AG08395 (cell line): ENCODE results near the gene FASLG.
"Not testable (repeated sequence)": the region's sequence is repeated elsewhere in the genome, so short reads cannot be mapped to it uniquely, and the experiment has no call there.

Experiments
- DNase-seq: peaks from one replicate; pipeline ENCODE4 v3.0.0; 2012; ENCODE audit warnings: mixed read lengths, low spot score

The FASLG gene, protein sequence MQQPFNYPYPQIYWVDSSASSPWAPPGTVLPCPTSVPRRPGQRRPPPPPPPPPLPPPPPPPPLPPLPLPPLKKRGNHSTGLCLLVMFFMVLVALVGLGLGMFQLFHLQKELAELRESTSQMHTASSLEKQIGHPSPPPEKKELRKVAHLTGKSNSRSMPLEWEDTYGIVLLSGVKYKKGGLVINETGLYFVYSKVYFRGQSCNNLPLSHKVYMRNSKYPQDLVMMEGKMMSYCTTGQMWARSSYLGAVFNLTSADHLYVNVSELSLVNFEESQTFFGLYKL

DNA sequence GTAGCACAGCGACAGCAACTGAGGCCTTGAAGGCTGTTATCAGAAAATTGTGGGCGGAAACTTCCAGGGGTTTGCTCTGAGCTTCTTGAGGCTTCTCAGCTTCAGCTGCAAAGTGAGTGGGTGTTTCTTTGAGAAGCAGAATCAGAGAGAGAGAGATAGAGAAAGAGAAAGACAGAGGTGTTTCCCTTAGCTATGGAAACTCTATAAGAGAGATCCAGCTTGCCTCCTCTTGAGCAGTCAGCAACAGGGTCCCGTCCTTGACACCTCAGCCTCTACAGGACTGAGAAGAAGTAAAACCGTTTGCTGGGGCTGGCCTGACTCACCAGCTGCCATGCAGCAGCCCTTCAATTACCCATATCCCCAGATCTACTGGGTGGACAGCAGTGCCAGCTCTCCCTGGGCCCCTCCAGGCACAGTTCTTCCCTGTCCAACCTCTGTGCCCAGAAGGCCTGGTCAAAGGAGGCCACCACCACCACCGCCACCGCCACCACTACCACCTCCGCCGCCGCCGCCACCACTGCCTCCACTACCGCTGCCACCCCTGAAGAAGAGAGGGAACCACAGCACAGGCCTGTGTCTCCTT lies at the start of gene FASLG:
FASLG (plus strand) TSS at position 233 of the 583 bp plus-strand sequence; CDS start at position 332, 99 bp downstream.
- DNase-seq: no peak

DNA sequence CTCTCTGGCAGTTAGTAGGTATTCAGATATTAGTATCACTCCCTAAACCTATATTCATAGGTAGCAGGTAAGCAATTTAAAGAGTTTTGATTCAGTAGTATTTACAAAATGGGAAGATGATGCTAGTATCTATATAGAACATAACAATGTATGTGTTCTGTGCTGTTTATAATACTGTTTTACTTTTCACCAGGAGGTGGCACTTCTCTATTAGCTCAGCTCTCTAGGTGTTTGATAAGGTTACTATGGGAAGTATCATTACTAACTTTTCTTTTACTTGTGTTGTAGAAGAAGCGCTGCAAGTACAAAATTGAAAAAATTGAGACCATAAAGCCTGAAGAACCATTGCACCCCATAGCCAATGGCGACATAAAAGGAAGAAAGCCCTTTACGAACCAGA lies 49.4 kb upstream of the FASLG start:
- DNase-seq: no peak

DNA sequence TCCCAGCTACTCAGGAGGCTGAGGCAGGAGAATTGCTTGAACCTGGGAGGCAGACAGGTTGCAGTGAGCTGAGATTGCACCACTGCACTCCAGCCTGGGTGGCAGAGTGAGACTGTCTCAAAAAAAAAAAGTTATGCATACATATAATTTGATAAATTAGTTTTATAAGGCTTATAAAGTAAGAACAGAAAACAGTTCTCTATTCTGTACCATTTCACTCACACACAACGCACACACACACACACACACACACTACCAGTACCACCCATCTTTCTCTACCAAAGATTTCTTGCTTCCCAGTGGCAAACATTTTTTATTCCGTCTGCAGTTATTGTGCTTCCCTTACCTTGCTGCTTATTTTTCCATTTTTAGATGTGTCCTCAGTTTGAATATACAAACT lies 46.4 kb upstream of the FASLG start:
- no peak for DNase-seq

DNA sequence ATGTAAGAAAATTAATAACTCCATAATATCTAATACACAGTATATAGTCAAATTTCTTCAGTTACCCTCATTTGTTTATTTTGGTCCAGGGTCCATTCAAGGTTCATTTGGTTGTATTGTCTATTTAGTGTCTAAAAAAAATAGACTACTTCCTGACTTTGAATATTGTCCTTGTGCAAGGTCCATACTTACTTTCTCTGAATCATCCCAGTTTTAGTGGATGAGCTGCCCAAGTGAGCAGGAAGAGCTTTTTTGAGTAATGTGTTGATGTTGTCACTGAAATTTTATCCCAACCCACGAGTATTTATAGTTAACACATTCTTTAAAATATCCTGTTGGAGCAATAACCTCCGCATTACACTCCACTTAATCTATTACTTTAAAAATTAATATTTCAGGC lies 45.6 kb upstream of the FASLG start:
- no peak for DNase-seq

DNA sequence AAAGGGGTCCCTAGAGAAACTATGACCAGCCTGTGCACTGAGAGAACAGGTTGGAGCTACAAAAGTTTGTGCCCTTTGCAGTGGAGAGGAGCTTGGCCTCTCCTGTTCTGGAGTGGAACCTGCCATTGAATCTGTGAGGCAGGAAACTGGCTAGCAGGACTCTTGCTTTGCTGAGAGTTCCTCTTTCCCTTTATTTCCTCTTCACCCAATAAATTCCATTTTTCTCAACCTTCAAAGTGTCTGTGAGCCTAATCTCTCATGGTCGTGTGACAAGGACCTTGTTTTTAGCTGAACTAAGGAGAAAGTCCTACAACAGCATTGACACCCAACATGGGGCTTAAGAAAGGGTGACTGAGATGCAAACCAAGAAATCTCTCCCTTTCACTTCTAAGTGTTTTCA lies 42.7 kb upstream of the FASLG start:
- no peak for DNase-seq

DNA sequence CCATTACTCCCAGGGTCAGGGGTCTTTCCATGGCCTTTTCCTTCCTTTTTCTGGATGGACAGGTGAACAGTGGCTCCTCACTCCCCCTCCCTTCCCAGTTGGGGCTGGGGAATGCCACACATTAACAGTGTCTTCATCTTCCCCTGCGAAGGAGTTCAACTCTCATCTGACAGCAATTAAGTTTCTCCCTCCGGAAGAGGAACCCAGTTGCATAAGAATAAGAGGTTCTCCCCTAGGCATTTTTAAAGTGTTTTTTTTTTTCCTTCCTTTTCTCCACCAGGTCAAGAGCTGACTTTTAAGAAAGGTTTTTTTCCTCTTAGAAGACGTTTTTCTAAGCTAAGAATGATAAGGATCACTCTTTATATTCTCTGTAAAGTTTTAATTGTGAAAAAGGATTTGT lies 42.3 kb upstream of the FASLG start:
- DNase-seq: no peak

DNA sequence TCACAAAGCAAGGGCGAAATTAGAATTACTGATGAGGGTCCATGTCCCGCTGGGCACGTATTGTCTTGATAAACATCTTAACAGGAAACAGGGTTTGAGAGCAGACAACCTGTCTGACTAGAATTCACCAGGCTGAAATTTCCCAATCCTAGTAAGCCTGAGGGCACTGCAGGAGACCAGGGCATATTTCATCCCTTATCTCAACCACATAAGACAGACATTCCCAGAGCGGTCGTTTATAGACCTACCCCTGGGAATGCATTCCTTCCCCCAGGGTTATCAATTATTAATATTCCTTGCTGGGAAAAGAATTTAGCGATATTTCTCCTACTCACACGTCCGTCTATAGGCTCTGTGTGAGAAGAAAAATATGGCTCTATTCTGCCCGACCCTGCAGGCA lies 38.3 kb upstream of the FASLG start:
- not testable (repeated sequence) for DNase-seq

DNA sequence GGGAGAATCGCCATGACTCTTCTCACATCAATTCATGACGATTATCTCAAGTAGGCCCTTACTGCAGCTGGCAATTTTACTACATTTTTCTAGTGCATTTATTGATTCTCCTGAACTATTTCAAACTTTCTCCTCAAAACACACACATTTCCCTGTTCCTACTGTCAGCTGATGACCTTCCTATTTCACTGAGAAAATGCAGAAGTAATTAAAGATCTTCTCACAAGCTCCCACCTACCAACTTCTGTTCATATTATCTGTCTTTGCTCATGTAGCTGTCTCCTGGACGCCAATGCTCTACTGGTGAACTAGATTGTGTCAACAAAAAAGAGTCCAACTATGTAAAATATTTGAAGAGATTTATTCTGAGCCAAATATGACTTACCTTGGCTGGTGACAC lies 36.4 kb upstream of the FASLG start:
- no peak for DNase-seq

DNA sequence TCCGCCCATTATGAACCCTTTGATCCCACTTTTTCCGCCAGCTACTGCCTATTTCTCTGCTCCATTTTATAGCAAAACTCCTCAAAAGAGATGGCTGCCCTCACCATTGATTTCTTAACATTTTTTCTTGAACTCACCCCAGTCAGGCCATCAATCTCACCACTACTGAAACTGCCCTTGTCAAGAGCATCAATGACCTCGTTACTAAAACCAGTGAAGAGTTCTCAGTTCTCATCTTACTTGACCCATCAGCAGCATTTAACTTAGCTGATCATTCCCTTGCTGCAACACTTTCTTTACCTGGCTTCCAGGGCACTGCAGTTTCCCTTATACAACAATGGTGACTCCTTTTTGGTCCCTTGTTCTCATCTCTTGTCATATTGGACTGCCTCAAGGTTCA lies 35.2 kb upstream of the FASLG start:
- no peak for DNase-seq

DNA sequence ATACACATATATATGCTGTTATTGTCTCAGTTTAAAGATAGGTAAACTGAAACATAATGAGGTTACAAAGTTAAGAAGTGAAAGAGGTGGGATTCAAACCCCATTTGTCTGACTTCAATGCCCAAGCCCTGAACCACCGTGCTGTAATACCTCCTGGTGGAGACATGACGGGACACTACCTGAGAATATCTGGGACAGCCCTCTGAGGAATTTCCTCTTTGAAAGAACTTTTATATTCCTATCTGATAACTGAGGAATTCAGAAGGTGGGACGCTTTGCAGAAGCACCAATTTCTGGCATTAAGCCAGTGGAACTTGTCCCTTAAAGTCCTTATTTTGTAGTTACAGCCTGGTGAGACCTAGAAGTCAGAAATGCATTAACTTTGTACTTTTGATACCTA lies 32.1 kb upstream of the FASLG start:
- no peak for DNase-seq

DNA sequence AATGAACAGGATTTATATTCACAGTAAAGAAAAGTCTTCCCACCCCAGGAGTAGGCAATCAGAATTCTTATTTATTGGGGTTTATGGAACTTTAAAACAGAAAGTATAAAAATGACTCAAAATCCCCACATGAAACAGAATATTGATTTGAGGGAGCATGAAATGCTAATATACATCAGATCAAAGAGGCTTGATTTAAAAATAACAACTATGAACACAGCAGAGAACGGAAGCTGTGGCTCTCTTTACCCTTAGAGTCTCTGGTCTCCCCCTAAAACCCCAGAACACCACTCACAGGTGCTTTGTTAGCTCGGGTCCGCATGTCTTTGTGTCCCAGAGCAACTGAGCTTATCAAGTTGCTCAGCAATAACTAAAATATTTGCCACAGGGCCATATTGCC lies 31.2 kb upstream of the FASLG start:
- no peak for DNase-seq

DNA sequence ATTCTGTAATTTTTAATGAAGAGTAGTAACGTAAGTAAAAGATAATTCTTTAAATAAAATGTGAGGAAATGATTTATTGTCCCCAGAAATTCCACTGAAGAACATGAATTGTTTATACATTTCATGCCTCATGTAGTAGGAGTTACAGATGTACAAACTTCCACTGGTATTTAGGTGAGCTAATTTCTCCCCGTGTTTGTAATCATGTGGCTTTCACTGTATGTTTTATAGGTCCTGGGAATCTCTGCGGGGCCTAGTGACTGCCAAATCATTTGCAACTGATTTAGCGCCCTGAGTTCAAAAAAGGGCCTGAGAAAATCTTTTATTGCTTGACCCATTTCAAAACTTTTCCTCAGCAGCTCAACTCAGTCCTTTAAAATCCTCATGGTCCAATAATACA lies 30.5 kb upstream of the FASLG start:
- DNase-seq: no peak

DNA sequence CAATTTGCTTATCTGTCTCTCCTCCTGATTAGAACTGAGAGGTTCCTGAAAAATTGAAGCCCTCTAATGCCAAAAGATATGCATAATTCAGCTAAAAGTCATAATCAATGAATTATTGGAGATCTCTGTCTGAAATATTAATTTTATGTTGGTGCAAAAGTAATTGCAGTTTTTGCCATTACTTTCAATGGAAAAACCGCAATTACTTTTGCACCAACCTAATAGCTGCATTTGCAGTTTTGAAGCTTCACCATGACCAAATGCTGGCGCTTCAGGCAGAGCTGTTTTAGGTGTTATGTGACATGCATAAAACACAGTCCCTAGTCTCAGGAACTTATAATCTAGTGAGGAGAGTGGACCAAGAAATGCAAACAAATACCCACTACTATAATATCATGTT lies 29.7 kb upstream of the FASLG start:
- DNase-seq: no peak

DNA sequence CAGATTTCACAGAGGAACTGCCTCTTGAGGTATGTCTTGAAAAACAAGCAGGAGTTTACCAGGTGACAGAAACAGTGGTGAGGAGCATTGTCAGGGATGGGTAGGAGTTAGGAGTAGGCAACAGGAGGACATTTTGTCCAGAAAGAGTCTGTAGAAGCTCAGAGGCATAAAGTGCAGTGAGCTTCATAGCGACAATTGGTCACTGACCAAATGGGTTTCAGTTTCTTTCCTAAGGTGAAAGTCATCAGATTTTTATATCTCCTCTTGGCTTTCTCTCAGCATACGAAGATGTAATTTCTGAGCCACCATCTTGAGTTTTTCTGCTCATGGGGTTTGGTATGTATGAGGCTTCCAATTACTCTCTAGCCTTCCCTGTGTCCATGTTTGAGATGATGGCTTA lies 29.3 kb upstream of the FASLG start:
- no peak for DNase-seq

DNA sequence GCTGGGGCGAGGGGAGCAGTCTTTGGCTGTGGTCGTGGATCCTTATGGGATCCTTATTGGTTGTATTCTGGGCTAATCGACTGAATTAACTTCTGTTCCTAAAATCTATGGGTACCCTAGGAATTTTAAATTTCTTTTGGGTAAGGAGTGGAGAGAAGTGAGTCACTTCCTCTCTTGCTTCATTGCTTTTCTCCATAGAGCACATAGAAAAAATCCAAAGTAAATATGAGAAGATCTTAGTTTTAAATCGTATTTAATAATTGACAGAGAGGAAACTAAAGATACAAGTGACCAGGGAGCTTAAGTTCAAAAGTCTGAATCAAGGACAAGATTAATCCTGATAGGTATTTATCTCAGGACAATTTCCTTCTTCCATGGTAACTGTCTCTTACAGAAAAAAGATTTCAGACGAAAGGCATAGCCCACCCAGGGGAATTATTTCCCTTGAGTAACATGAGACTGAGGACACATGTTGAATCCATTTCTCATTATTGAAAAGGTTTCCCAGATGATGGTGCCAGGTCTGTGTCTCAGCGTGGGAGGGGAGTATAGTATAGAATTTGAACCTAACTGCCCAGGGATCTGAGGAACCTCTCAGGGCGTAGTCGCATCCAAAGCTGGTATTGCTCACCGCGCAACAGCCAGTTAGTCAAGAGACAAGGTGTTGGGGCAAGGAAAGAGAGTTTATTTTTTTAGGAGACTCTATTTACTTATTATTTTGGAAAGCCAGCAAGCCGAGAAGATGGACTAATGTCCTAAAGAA lies 28.7 kb upstream of the FASLG start:
- DNase-seq: no peak

DNA sequence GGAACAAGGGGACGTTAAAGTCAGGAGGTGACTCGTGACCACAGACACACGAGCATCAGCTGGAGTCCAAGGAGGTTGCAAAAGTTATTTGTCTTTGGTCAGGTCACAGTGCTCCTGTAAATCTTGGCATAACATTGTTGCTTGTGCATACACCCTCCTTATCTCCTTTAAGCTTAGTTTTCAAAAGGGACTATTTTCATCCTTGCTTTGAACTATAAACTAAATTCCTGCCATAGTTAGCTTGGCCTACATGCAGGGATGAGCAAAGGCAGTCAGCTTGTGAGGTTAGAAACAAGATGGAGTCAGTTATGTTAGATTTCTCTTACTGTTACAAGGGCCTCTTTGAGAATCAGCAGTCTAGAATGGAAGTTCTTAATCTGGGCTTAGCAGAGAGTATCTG lies 28.0 kb upstream of the FASLG start:
- DNase-seq: no peak

DNA sequence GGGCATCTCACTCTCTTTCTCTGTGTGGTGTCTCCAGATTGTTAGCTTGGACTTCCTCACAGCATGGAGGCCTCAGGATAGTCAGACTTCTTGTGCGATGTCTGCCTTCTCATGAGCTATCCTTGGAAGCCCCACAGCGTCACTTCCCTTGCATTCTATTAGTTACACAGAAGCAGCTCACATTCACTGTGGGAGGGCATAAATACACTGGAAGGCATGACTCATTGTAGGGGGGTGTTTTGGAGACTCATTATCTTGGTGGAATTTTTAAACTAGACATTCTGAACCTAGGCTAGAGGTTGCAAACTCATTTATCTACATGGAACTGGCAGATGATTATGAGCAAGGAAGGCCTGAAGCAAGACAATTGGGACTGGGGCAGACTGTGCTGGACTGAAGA lies 21.4 kb upstream of the FASLG start:
- peak; percentile 58 for DNase-seq

DNA sequence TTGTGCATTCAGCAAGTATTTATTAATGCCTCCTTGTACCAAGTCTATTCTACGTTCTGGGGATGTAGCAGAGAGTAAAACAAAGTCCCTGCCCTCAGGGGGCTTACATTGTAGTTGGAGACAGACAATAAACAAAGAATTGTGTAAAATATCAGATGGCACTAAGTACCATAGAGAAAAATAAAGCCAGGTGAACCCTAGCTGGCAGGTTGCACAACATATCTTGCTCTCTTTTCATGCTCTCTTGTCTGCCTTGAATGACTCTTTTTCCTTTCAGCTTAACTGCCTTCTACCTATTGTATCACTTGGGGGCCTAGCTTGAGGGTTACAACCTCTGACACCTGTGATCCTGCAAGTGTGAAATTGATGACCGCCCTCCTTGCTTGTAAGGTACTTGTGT lies 20.7 kb upstream of the FASLG start:
- DNase-seq: no peak

DNA sequence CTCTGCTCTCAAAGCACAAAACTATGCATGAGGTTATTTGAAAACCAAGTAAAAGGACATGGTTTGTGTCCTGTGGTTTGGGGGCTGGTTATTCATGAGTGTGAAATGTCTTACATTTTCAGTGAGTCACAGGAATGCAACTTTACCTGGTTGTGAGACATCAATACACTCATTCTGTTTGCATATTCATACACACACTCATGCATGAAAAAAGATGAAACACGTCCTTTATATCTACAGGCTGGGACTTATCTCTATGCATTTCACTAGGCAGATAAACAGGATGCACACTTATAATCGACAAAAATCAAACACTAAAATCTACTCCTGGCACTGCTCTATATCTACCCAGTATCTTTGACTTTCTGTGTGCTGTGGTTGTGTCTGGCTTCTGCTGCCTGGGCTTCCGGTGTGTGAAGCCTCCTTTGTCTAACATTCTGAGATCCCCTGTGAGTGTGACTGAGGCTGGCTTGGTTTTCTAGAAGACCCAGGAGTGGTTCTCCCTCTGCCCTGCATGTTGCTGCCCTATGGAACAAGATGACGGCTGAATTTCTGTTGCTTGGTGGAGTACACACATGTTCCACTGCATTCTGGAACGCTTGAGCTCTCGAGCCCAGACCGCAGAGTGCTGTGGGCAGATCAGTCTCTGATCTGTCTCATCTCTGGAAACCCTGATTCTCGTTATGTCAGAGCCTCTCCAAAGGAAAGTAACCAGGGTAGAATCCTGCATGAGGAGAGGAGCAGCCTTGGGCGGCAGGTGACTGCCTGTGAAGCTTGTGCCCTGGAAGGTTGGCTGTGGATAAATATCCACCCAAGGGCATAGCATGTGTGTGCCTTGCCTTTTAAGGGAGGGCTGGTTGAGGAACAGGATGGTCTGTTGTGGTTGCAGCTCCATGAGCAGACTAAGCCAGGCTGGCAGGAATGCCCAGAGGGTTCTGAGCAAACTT lies 19.7 kb upstream of the FASLG start:
- DNase-seq: peak; percentile 82

DNA sequence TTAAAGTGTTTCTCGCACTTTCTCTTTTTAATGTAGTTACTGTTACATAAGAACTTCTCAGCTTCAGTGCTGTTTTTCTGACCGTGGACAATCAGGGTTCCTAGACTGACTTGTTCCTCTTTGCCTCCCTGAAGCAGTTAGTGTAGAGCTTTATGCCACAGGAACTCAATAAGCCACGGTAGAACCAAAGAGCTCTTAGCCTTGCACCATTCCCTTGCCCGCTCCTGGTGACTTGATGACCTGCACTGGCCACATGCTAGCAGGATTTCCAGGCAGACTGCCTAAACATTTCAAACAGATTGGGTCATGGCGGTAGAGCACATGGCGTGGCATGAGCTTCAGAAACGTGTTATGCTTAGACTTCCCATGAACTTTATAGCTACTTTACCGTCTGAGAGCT lies 18.8 kb upstream of the FASLG start:
- DNase-seq: no peak

DNA sequence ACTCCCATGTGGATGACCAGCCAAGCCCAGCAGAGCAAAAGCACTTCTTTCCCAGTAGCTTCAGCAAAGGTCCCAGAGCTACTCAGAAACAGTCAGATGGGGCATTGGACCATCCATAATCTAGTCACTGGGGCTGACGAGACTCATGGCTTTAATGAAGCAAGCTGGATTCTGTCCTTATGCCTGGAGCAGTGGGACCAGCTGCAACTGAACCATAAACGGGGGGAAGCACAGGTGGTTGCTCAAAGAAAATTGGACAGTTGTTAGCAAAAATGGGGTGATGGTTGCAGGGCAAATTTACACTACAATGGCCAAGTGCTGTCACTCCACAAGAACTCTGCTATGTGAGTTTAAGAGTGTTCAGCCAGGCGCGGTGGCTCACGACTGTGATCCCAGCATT lies 17.4 kb upstream of the FASLG start:
- DNase-seq: no peak

DNA sequence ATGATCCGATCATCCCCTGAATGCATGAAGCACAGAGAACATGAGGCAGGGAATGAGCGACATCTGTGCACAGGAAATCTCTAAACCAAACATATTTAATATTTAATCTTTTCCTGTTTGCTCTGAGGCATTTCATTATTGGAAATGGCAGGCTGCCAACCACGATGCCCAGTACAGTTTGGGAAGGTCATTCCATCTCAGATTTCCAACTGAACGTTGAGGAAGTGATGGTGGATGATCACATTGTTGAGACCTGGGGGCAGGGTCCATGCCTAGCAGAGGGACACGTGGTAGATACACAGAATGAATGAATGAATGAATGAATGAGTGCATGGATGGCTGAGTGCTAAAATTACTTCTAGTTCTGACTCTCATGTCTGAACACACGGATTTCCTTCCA lies 15.9 kb upstream of the FASLG start:
- no peak for DNase-seq
